HepG2 (cell line): ENCODE results near the gene CBX7. TPM values are rescaled to one million over a fixed set of nuclear protein-coding genes. Genes with fewer than 3 reads are reported as not detected.

Source experiments
- BCL3 ChIP-seq: sonication (generic); formaldehyde crosslinking; IDR thresholded peaks from 2 replicates; pipeline ENCODE4 v1.5.1; 2020; ENCODE audit warnings: mild to moderate bottlenecking, missing genetic modification reagents, moderate library complexity
- CENPX ChIP-seq: sonication (generic); formaldehyde crosslinking; IDR thresholded peaks from 2 replicates; pipeline ENCODE4 v1.9.0; 2021; ENCODE audit warnings: mild to moderate bottlenecking, missing genetic modification reagents, moderate library complexity
- FOXP4 ChIP-seq: sonication (generic); formaldehyde crosslinking; IDR thresholded peaks from 2 replicates; pipeline ENCODE4 v1.4.0; 2020; ENCODE audit warnings: missing genetic modification reagents
- STAT6 ChIP-seq: sonication (generic); formaldehyde crosslinking; IDR thresholded peaks from 2 replicates; pipeline ENCODE4 v1.4.0; 2020; ENCODE audit warnings: missing genetic modification reagents, mild to moderate bottlenecking, borderline replicate concordance
- ZBTB1 ChIP-seq: sonication (generic); formaldehyde crosslinking; IDR thresholded peaks from 2 replicates; pipeline ENCODE4 v1.4.0; 2020; ENCODE audit warnings: missing genetic modification reagents, borderline replicate concordance
- ZBTB34 ChIP-seq: sonication (generic); formaldehyde crosslinking; IDR thresholded peaks from 2 replicates; pipeline ENCODE4 v1.8.0; 2022; ENCODE audit warnings: mild to moderate bottlenecking, missing genetic modification reagents
- ZNF431 ChIP-seq: sonication (generic); formaldehyde crosslinking; IDR thresholded peaks from 2 replicates; pipeline ENCODE4 v1.9.0; 2022; ENCODE audit warnings: missing genetic modification reagents, low read depth, mild to moderate bottlenecking, borderline replicate concordance
- ZNF556 ChIP-seq: sonication (generic); formaldehyde crosslinking; IDR thresholded peaks from 2 replicates; pipeline ENCODE4 v1.4.0; 2020; ENCODE audit warnings: mild to moderate bottlenecking, missing genetic modification reagents, borderline replicate concordance
- polyA plus RNA-seq, 8 experiments: library from polyadenylated mRNA; depleted of rRNA in 3 of 8; stranded (reverse) in 7 of 8; unstranded in 1 of 8; fragments of >200 nt; fragmentation: Illumina TruSeq in 4 of 8; extraction: Trizol in 4 of 8; gene quantifications; 2 replicates each; pipeline versions ENCODE4 v1.2.1 to v1.2.3, GENCODE V29; 2011 to 2016; ENCODE audit warnings: low read depth in 4 of 8, missing spikeins in 1 of 8, mixed read lengths in 1 of 8; ENCODE audit not compliant: insufficient read depth in 1 of 8
- total RNA-seq, 5 experiments: library from RNA; depleted of rRNA; stranded (reverse); fragments of >200 nt; fragmentation: Illumina TruSeq; extraction: Trizol; gene quantifications; 2 replicates each; pipeline ENCODE4 v1.2.3, GENCODE V29; 2016; ENCODE audit warnings: low read depth in 1 of 5

CBX7 gene
- total and polyA plus RNA-seq, 2 of the 13 experiments (the other 11 are each of a cell fraction or from before 2014, with no cell fraction given): 0.35 to 4.9 TPM

GRCh38 chr22:39095971-39096370 lies 56.5 kb downstream of the CBX7 start (continued):
- TF ChIP-seq FOXP4 (CRISPR knock-in tag) (no peak), ZNF556 (no peak), ZBTB1 (CRISPR knock-in tag) (no peak), ZBTB34 (CRISPR knock-in tag) (no peak), CENPX (no peak), STAT6 (no peak), ZNF431 (CRISPR knock-in tag) (no peak), BCL3 (CRISPR knock-in tag) (no peak)
